Left renal pelvis (tissue), 4 donors: ENCODE data around the gene ADAMTS17. TPM values are rescaled to one million over a fixed set of nuclear protein-coding genes. Genes with fewer than 3 reads are reported as not detected.
"Not testable (repeated sequence)": the region's sequence is repeated elsewhere in the genome, so short reads cannot be mapped to it uniquely, and the experiment has no call there.

Experiments
- DNase-seq, 4 donors: peaks; one replicate each; pipeline ENCODE4 v3.0.0-alpha.2; 2013; ENCODE audit warnings: low read depth in 4 of 4, low spot score in 3 of 4
- polyA plus RNA-seq, 4 donors: library from polyadenylated mRNA; unstranded; fragments of 120-200 nt; gene quantifications; one replicate each; pipeline ENCODE4 v1.2.1, GENCODE V29; 2013; ENCODE audit not compliant: insufficient read length in 4 of 4

ADAMTS17 gene
- polyA plus RNA-seq, 4 donors = 1.5 to 6.3 (median 2.0) TPM

- DNase-seq = no peak
Measured at GRCh38 chr15:100097342-100098127, 244.2 kb downstream of the ADAMTS17 start.

- no peak for DNase-seq
Measured at GRCh38 chr15:100096700-100097099, 245.1 kb downstream of the ADAMTS17 start.

- no peak for DNase-seq
Measured at GRCh38 chr15:100096248-100096600, 245.6 kb downstream of the ADAMTS17 start.

- DNase-seq = no peak
Measured at GRCh38 chr15:100095541-100096247, 246.1 kb downstream of the ADAMTS17 start.

- no peak for DNase-seq
Measured at GRCh38 chr15:100094127-100094510, 247.7 kb downstream of the ADAMTS17 start.

GRCh38 chr15:100093211-100094126 is 248.3 kb downstream of the ADAMTS17 start:
- DNase-seq = no peak

GRCh38 chr15:100092034-100092433 is 249.7 kb downstream of the ADAMTS17 start:
- DNase-seq = no peak

- DNase-seq = no peak
Measured at GRCh38 chr15:100090411-100090810, 251.4 kb downstream of the ADAMTS17 start.

GRCh38 chr15:100084042-100084821 is 257.5 kb downstream of the ADAMTS17 start:
- not testable (repeated sequence) for DNase-seq

- no peak for DNase-seq
Measured at GRCh38 chr15:100083572-100083971, 258.2 kb downstream of the ADAMTS17 start.

- DNase-seq = no peak
Measured at GRCh38 chr15:100082761-100083402, 258.9 kb downstream of the ADAMTS17 start.

- no peak for DNase-seq
Measured at GRCh38 chr15:100081454-100081853, 260.3 kb downstream of the ADAMTS17 start.

- no peak for DNase-seq
Measured at GRCh38 chr15:100078511-100079220, 263.1 kb downstream of the ADAMTS17 start.

- DNase-seq = no peak
Measured at GRCh38 chr15:100075229-100075628, 266.5 kb downstream of the ADAMTS17 start.

GRCh38 chr15:100073982-100074381 is 267.8 kb downstream of the ADAMTS17 start:
- no peak for DNase-seq

- not testable (repeated sequence) for DNase-seq
Measured at GRCh38 chr15:100066521-100067280, 275.1 kb downstream of the ADAMTS17 start.

GRCh38 chr15:100061944-100062343 is 279.8 kb downstream of the ADAMTS17 start:
- no peak for DNase-seq

- DNase-seq = peak in 2 of 4 donors; percentile 17 to 26
Measured at GRCh38 chr15:100060276-100060926, 281.4 kb downstream of the ADAMTS17 start.
